Spleen (tissue), 7 donors: ENCODE results near the gene LSS.

Experiments
- CTCF ChIP-seq, 11 experiments: fragments of 200-600 bp in 7 of 11; fragments of 450-650 bp in 4 of 11; sonication (generic) in 4 of 11; IDR thresholded peaks in 8 of 11; conservative IDR thresholded peaks in 3 of 11; 1 replicate in 7 of 11; 2 replicates in 4 of 11; pipeline versions ENCODE4 v1.4.0 to v1.8.0; 2016 to 2021; ENCODE audit warnings: antibody characterized with exemption in 11 of 11, inconsistent platforms in 4 of 11, mild to moderate bottlenecking in 1 of 11
- POLR2A ChIP-seq, 3 donors: fragments of 450-650 bp; IDR thresholded peaks; one replicate each; pipeline ENCODE4 v1.5.1; 2017; ENCODE audit warnings: antibody characterized with exemption in 3 of 3, mild to moderate bottlenecking in 1 of 3
- POLR2AphosphoS5 ChIP-seq, 3 donors: sonication (generic); formaldehyde crosslinking; IDR thresholded peaks; one replicate each; pipeline ENCODE4 v1.5.1; 2017; ENCODE audit warnings: antibody characterized with exemption in 3 of 3
- donor health status: DM: no; HTN: no; CAD: no; lungs with moderate emphysema.
- donor health status: DM: no; HTN: no; CAD: no.
- donor health status: DM: no; HTN: no; CAD: no.

GRCh38 chr21:46165098-46165497 lies 63.5 kb downstream of the LSS start:
- TF ChIP-seq CTCF (IDR thresholded peaks at IDR 0.05 in 8 of 11, conservative IDR thresholded peaks at IDR 0.05 in 3 of 11) (no peak), POLR2A (IDR thresholded peaks at IDR 0.05) (no peak), POLR2AphosphoS5 (IDR thresholded peaks at IDR 0.05) (no peak)
